Measurements from ENCODE around the gene C9orf72.

C9orf72 gene

DNA sequence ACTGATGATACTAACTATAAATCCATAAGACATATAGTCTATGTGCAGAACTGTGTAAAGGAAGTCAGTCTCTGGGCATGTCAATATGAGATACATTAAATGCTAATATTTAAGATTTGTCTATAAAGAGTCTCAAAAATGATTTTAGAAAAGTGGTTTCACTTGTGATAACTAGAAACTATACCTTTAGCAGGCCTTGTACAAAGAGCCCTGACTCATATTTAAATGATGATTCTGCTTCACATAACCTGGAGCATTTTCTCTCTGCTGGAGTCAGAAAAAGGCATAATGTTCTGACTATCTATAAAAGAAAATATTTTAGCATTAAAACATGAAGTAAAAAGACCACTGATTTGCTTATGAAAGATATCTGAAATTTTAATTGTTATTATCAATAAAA lies 15.0 kb downstream of the C9orf72 start:
- no peak overlapping the region for H3K27ac ChIP-seq (ENCODE audit: low read depth, low read length)
- H3K9me3 ChIP-seq (ENCODE audit: control insufficient read depth, insufficient read depth, low read depth, low read length), result no peaks in the 10 kb centered on the region
- peaks cover 75% of the 10 kb centered on the region for H3K36me3 ChIP-seq (ENCODE audit: control insufficient read depth, insufficient read depth, low read length)
- no peak overlapping the region for H3K4me3 ChIP-seq (ENCODE audit: low read depth, low read length)
- no peaks in the 10 kb centered on the region for H3K4me1 ChIP-seq (ENCODE audit: control insufficient read depth, insufficient read depth, low read length)
- H3K27me3 ChIP-seq (ENCODE audit: control insufficient read depth, insufficient read depth, low read length), result no peaks in the 10 kb centered on the region
- no peak overlapping the region for H3K9ac ChIP-seq (ENCODE audit: low read length)

DNA sequence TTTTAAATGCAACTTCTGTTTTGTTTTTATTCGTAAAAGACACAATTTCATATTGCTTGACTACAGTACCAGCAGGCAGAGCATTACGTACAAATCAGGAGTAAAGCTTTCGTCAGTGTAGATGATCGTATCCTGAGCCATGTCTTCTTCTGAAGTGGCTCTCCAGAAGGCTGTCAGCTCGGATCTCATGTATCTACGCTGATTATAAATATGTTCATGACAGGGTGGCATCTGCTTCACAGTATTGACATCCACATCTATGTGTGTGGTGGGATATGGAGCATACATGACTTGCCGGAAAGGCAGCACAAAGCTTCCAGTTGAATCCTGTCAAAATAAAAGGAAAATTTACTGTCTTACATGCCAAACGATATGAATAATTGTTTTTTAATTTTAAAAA lies 16.8 kb downstream of the C9orf72 start:
- no peaks in the 10 kb centered on the region for H3K27me3 ChIP-seq (ENCODE audit: control insufficient read depth, insufficient read depth, low read length)
- H3K4me3 ChIP-seq (ENCODE audit: low read depth, low read length), result no peak overlapping the region
- H3K36me3 ChIP-seq (ENCODE audit: control insufficient read depth, insufficient read depth, low read length), result peaks cover 79% of the 10 kb centered on the region
- H3K9ac ChIP-seq (ENCODE audit: low read length), result no peak overlapping the region
- no peaks in the 10 kb centered on the region for H3K4me1 ChIP-seq (ENCODE audit: control insufficient read depth, insufficient read depth, low read length)
- H3K27ac ChIP-seq (ENCODE audit: low read depth, low read length), result no peak overlapping the region
- no peaks in the 10 kb centered on the region for H3K9me3 ChIP-seq (ENCODE audit: control insufficient read depth, insufficient read depth, low read depth, low read length)

DNA sequence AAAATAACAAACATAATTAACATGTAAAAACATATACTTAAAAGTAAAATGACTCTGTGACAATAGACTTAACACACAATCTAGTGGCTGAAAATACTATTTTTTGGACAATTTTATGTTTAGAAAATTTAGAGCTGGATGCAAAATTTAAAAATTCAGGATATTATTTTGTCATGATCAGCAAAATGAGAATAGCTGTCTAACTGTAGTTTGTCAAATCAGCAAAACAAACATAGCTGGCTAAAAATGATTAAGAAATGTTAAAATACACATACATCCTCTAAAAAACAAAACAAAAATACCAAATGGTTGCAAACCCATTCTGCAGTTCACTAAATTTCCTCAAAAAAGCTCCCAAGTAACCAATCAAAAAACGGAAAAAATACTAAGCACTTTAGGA lies 18.6 kb downstream of the C9orf72 start:
- H3K4me1 ChIP-seq (ENCODE audit: control insufficient read depth, insufficient read depth, low read length), result no peaks in the 10 kb centered on the region
- H3K9ac ChIP-seq (ENCODE audit: low read length), result no peak overlapping the region
- no peak overlapping the region for H3K27ac ChIP-seq (ENCODE audit: low read depth, low read length)
- no peaks in the 10 kb centered on the region for H3K27me3 ChIP-seq (ENCODE audit: control insufficient read depth, insufficient read depth, low read length)
- peaks cover 75% of the 10 kb centered on the region for H3K36me3 ChIP-seq (ENCODE audit: control insufficient read depth, insufficient read depth, low read length)
- H3K9me3 ChIP-seq (ENCODE audit: control insufficient read depth, insufficient read depth, low read depth, low read length), result no peaks in the 10 kb centered on the region
- no peak overlapping the region for H3K4me3 ChIP-seq (ENCODE audit: low read depth, low read length)

DNA sequence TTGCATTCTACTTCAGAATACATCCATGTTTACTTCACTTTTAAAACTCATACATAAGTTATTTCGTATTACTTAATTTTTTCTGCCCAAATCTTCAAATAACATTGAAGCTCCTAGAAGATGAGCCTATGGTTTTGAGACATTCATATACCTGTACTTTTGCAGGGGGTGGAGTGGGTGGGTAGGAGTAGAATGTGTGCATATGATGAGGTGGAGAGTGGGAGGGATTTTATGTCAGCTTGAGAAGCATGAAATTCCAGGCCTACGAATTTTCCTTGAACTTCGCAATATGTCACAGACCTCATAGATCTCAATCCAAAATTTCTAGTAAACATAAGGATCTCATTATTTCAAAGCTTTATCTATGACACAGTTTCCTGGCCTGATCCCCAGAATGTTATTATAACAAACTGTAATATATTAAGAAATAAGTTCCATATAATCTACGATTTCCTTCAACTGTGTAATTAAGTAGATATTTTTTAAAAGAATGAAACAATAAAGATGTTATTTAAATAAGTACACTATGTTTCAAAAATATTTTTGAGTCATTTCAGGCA lies 24.0 kb downstream of the C9orf72 start:
- H3K27ac ChIP-seq (ENCODE audit: low read depth, low read length), result no peak overlapping the region
- no peak overlapping the region for H3K4me3 ChIP-seq (ENCODE audit: low read depth, low read length)
- no peaks in the 10 kb centered on the region for H3K4me1 ChIP-seq (ENCODE audit: control insufficient read depth, insufficient read depth, low read length)
- H3K36me3 ChIP-seq (ENCODE audit: control insufficient read depth, insufficient read depth, low read length), result peaks cover 57% of the 10 kb centered on the region
- no peak overlapping the region for H3K9ac ChIP-seq (ENCODE audit: low read length)
- no peaks in the 10 kb centered on the region for H3K27me3 ChIP-seq (ENCODE audit: control insufficient read depth, insufficient read depth, low read length)
- H3K9me3 ChIP-seq (ENCODE audit: control insufficient read depth, insufficient read depth, low read depth, low read length), result no peaks in the 10 kb centered on the region

DNA sequence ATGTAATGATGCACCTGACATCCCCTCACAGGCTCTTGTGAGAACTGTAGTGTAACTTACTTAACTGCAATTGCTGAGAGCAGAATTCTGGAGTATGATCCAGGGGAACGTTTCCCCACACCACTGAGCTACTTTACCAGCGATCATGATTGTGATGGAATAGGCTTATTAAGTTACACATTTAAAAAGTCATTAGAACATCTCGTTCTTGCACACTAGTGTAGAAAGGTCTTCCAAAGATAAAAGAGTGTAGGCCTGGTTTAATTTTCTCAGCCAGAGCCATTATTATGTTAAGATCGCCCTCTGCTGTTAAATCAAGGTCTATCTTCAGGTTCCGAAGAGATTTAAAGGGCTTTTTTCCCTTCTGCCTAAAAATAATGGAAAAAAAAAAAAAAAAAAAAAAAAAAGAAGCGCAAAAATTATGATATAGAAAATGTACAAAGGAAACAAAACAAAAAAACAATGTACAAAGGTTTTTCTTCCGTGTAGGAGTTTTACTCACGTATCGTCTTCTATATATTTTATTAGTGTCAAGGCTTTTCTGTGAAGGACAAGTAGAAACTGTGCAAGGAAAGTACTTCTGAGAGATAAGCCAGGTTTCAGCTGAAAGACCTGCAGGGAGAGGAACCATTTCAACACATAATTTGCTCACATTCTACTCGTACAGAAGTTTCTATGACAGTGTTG lies 25.1 kb downstream of the C9orf72 start:
- Histone ChIP-seq H3K27me3 (ENCODE audit: control insufficient read depth, insufficient read depth, low read length) (no peaks in the 10 kb centered on the region), H3K9me3 (ENCODE audit: control insufficient read depth, insufficient read depth, low read depth, low read length) (no peaks in the 10 kb centered on the region), H3K36me3 (ENCODE audit: control insufficient read depth, insufficient read depth, low read length) (peaks cover 53% of the 10 kb centered on the region), H3K4me3 (ENCODE audit: low read depth, low read length) (no peak overlapping the region), H3K9ac (ENCODE audit: low read length) (no peak overlapping the region), H3K4me1 (ENCODE audit: control insufficient read depth, insufficient read depth, low read length) (no peaks in the 10 kb centered on the region), H3K27ac (ENCODE audit: low read depth, low read length) (no peak overlapping the region)

DNA sequence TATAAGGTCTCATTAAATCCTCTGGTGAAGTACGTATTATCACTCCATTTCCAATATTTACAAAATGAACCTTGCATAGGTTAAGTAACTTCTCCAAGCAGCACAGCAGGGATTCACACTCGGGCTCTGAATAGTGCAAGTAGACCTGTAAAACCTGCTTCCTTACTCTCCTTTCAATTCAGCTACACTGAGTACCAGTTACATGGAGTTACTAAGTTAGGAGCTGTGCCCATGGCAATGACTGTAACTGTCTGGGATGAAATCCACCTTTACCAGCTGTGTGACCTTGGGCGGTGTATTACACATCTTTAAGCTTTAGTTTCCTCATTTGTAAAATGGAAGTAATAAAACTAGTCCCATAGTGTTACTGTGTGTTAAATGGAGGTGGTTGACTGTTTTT lies 27.8 kb downstream of the C9orf72 start:
- peaks cover 36% of the 10 kb centered on the region for H3K36me3 ChIP-seq (ENCODE audit: control insufficient read depth, insufficient read depth, low read length)
- H3K9ac ChIP-seq (ENCODE audit: low read length), result no peak overlapping the region
- no peaks in the 10 kb centered on the region for H3K9me3 ChIP-seq (ENCODE audit: control insufficient read depth, insufficient read depth, low read depth, low read length)

DNA sequence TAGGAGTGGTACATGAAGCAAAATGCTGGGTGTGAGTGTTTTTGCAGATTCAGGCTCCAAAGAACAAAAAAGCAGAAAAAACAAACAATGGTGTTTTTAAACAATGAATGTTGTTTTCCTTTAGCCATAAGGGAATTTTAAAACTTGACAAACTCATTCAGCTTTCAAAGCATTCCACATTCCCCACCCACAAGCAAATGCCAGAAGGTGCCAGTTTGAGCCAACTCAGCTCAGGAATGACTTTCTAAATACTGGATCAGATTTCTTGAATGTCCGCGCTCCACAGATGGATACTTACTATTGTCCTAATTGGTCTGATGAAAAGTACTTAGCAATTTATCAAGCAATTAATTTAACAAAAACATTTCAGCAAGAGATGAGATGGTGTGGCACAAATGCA lies 30.8 kb downstream of the C9orf72 start:
- H3K9ac ChIP-seq (ENCODE audit: low read length), result no peak overlapping the region
- H3K36me3 ChIP-seq (ENCODE audit: control insufficient read depth, insufficient read depth, low read length), result peaks cover 22% of the 10 kb centered on the region
- no peak overlapping the region for H3K27ac ChIP-seq (ENCODE audit: low read depth, low read length)
- no peaks in the 10 kb centered on the region for H3K9me3 ChIP-seq (ENCODE audit: control insufficient read depth, insufficient read depth, low read depth, low read length)
- H3K27me3 ChIP-seq (ENCODE audit: control insufficient read depth, insufficient read depth, low read length), result no peaks in the 10 kb centered on the region
- no peak overlapping the region for H3K4me3 ChIP-seq (ENCODE audit: low read depth, low read length)
- H3K4me1 ChIP-seq (ENCODE audit: control insufficient read depth, insufficient read depth, low read length), result no peaks in the 10 kb centered on the region

More for the DNA sequence above, 27.8 kb downstream of the C9orf72 start:
- H3K4me1 ChIP-seq (ENCODE audit: control insufficient read depth, insufficient read depth, low read length), result no peaks in the 10 kb centered on the region
- no peak overlapping the region for H3K27ac ChIP-seq (ENCODE audit: low read depth, low read length)
- H3K4me3 ChIP-seq (ENCODE audit: low read depth, low read length), result no peak overlapping the region
- no peaks in the 10 kb centered on the region for H3K27me3 ChIP-seq (ENCODE audit: control insufficient read depth, insufficient read depth, low read length)

DNA sequence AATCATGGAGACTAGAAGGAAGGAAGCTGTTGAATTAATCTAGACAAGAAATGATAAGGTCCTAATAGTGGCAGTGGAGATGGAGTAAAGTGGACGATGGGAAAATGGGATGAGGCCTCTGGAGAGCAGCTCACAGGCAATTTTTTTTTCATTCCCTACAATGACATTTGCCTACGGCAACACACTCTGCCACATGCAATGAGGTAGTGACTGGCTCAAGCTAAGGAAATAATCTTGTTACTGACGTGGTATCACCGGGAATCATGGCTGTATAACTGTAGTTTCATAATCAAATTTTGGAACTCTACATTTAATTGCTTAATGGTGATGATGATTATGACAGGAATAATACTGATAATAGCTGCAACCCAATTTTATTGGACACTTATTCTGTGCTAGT lies 31.5 kb downstream of the C9orf72 start:
- no peak overlapping the region for H3K27ac ChIP-seq (ENCODE audit: low read depth, low read length)
- H3K9me3 ChIP-seq (ENCODE audit: control insufficient read depth, insufficient read depth, low read depth, low read length), result no peaks in the 10 kb centered on the region
- H3K9ac ChIP-seq (ENCODE audit: low read length), result no peak overlapping the region
- peaks cover 3% of the 10 kb centered on the region; the same call in 1 of the 2 replicates for H3K4me1 ChIP-seq (ENCODE audit: control insufficient read depth, insufficient read depth, low read length)
- peaks cover 16% of the 10 kb centered on the region for H3K36me3 ChIP-seq (ENCODE audit: control insufficient read depth, insufficient read depth, low read length)
- no peak overlapping the region for H3K4me3 ChIP-seq (ENCODE audit: low read depth, low read length)
- no peaks in the 10 kb centered on the region for H3K27me3 ChIP-seq (ENCODE audit: control insufficient read depth, insufficient read depth, low read length)

DNA sequence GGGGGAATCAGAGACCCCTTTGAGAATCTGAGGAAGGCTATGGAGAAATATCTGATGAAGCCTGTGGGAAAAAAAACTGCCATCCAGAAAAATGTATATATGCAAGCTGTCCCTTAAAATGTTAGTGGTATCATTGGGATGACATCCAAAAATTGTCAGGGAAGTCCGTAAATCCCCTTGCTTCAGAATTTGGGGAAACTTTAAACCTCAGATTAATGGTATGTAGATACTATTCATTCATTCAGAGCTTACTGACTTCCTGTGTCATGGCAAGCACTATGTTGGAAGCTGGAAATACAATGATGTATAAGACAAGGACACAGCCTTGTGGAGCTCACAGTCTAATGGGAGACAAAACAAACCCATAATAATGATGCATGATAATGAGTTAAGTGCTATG lies 32.8 kb downstream of the C9orf72 start:
- Histone ChIP-seq H3K27ac (ENCODE audit: low read depth, low read length) (no peak overlapping the region), H3K9ac (ENCODE audit: low read length) (no peak overlapping the region), H3K9me3 (ENCODE audit: control insufficient read depth, insufficient read depth, low read depth, low read length) (no peaks in the 10 kb centered on the region), H3K4me1 (ENCODE audit: control insufficient read depth, insufficient read depth, low read length) (peaks cover 8% of the 10 kb centered on the region), H3K27me3 (ENCODE audit: control insufficient read depth, insufficient read depth, low read length) (no peaks in the 10 kb centered on the region), H3K4me3 (ENCODE audit: low read depth, low read length) (no peak overlapping the region), H3K36me3 (ENCODE audit: control insufficient read depth, insufficient read depth, low read length) (peaks cover 13% of the 10 kb centered on the region)

DNA sequence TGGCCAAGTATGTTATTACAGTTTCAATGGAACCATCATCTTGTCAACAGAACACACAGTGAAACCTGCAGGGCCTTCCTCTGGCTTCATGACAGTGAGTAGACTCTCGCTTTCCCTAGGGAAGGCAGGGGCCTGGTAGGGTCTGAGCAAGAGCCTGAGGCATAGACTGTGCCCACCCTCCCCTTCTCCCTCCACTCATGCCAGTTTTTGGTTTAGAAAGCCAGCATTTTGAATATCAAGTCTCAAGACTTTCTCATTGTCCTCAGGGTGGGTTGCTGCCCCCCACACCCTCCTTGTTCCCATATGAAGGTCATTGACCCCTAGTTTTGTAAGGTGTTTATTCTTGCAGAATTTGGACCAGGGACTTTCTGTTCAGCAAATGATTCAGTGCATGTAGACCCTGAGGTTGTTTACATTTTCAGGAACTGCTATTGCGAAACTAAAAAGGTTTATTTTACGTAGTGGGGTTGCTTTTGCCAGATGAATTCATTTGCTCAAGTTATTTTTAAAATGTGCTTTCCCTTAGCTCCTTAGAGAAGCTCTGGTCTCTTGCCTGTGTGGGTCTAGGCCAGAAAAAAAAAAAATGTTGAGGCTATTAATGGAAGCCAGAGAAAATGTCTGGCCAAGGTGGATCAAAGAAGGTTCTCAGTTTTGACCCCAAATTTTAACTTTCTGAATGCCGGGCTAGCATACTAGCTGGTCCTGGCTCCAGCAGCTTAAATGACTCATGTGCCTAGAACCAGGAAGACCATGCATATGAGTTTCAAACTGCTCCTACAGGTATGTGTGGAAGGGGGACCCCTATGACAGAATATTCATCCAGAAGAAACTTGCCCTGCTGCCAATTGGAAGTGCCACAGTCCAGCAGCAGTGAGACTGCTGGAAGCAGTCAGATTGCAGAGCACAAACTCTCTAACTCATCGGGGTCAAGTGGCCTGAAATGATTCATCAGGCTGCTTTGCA lies 33.5 kb downstream of the C9orf72 start:
- Histone ChIP-seq H3K9me3 (ENCODE audit: control insufficient read depth, insufficient read depth, low read depth, low read length) (no peaks in the 10 kb centered on the region), H3K4me1 (ENCODE audit: control insufficient read depth, insufficient read depth, low read length) (peaks cover 8% of the 10 kb centered on the region), H3K9ac (ENCODE audit: low read length) (no peak overlapping the region), H3K4me3 (ENCODE audit: low read depth, low read length) (no peak overlapping the region), H3K27ac (ENCODE audit: low read depth, low read length) (no peak overlapping the region), H3K36me3 (ENCODE audit: control insufficient read depth, insufficient read depth, low read length) (peaks cover 8% of the 10 kb centered on the region; the same call in 1 of the 2 replicates), H3K27me3 (ENCODE audit: control insufficient read depth, insufficient read depth, low read length) (no peaks in the 10 kb centered on the region)

DNA sequence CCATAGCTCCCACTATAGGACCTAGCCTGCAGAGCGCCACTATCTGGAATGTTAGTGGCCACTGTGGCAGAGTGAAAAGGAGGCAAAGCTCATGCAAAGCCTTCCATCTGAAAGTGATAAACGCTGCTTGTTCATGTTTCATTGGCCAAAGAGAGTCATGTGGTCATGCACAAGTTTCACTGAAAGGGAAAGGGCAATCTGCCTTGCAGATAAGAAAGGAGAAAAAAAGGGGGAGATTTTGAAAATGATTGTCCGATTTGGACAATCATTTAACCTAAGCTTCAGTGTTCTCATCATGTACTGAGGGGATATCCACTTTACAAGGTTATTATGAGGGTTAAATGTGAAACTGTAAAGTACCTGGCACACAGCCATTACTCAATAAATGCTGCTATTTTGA lies 34.6 kb downstream of the C9orf72 start:
- Histone ChIP-seq H3K4me1 (ENCODE audit: control insufficient read depth, insufficient read depth, low read length) (peaks cover 8% of the 10 kb centered on the region), H3K4me3 (ENCODE audit: low read depth, low read length) (no peak overlapping the region), H3K36me3 (ENCODE audit: control insufficient read depth, insufficient read depth, low read length) (no peaks in the 10 kb centered on the region), H3K9ac (ENCODE audit: low read length) (no peak overlapping the region), H3K27me3 (ENCODE audit: control insufficient read depth, insufficient read depth, low read length) (no peaks in the 10 kb centered on the region), H3K27ac (ENCODE audit: low read depth, low read length) (no peak overlapping the region), H3K9me3 (ENCODE audit: control insufficient read depth, insufficient read depth, low read depth, low read length) (no peaks in the 10 kb centered on the region)

Measured in HUES6 (cell line).